PC-3 (cell line): Measurements from ENCODE around the gene GSTA5. TPM values are rescaled to one million over a fixed set of nuclear protein-coding genes. Genes with fewer than 3 reads are reported as not detected.

ENCODE experiments used
- ATAC-seq: fragments of 200-7000 bp; cut with Tn5 transposase; 2 replicates; pipeline ENCODE4 v1.9.1; 2020; ENCODE audit warnings: mild to moderate bottlenecking, moderate library complexity
- BruUV-seq: library from RNA; stranded (reverse); fragments of 400-500 nt; replicated peaks from 2 replicates; lab custom pipeline; 2021; lab: Mats Ljungman, UMichigan
- CTCF ChIA-PET: fragments of 300-600 bp; sonication (Branson Sonifier 250); formaldehyde crosslinking; loops from one replicate; lab custom pipeline; 2022; ENCODE audit warnings: antibody characterized with exemption; lab: Charles Lee
- POLR2A ChIA-PET: fragments of 300-600 bp; sonication (Branson Sonifier 250); formaldehyde crosslinking; loops from one replicate; lab custom pipeline; 2022; ENCODE audit warnings: antibody characterized with exemption; ENCODE audit not compliant: unreplicated experiment; lab: Charles Lee
- DNase-seq: peaks from one replicate; pipeline ENCODE4 v3.0.0-alpha.2; 2015
- H2AFZ ChIP-seq: fragments of 300-600 bp; sonication (generic); 2 replicates; pipeline ENCODE4 v1.6.0; 2016; ENCODE audit warnings: antibody characterized with exemption, low read length
- H3F3A ChIP-seq: fragments of 300-600 bp; sonication (generic); one replicate; pipeline ENCODE4 v1.6.0; 2017; ENCODE audit warnings: antibody characterized with exemption, low read length, control low read depth, mild to moderate bottlenecking; ENCODE audit not compliant: unreplicated experiment
- H3K27ac ChIP-seq: fragments of 300-600 bp; sonication (generic); 2 replicates; pipeline ENCODE4 v1.5.1; 2016; ENCODE audit warnings: mild to moderate bottlenecking, low read length
- H3K27me3 ChIP-seq: fragments of 300-600 bp; sonication (generic); 2 replicates; pipeline ENCODE4 v1.6.1; 2016; ENCODE audit warnings: low read length, mixed read lengths
- H3K36me3 ChIP-seq: fragments of 300-600 bp; sonication (generic); 2 replicates; pipeline ENCODE4 v1.6.1; 2016; ENCODE audit warnings: low read depth, mixed run types, low read length, mixed read lengths
- H3K4me1 ChIP-seq: fragments of 300-600 bp; sonication (generic); 2 replicates; pipeline ENCODE4 v1.5.1; 2016; ENCODE audit warnings: low read length; ENCODE audit not compliant: insufficient read depth
- H3K4me2 ChIP-seq: fragments of 300-600 bp; sonication (generic); 2 replicates; pipeline ENCODE4 v1.6.0; 2016; ENCODE audit warnings: low read length
- H3K4me3 ChIP-seq: fragments of 300-600 bp; sonication (generic); 2 replicates; pipeline ENCODE4 v1.5.1; 2016; ENCODE audit warnings: mild to moderate bottlenecking, low read length, mixed read lengths
- H3K79me2 ChIP-seq: fragments of 300-600 bp; sonication (generic); 2 replicates; pipeline ENCODE4 v1.6.1; 2017; ENCODE audit warnings: low read length, mixed read lengths
- H3K9ac ChIP-seq: fragments of 300-600 bp; sonication (generic); 2 replicates; pipeline ENCODE4 v1.6.0; 2016; ENCODE audit warnings: mild to moderate bottlenecking, low read length
- H3K9me2 ChIP-seq: fragments of 300-600 bp; sonication (generic); replicated peaks from 2 replicates; pipeline ENCODE4 v1.6.1; 2016; ENCODE audit warnings: mixed run types, low read length, mixed read lengths
- H3K9me3 ChIP-seq: fragments of 300-600 bp; sonication (generic); 2 replicates; pipeline ENCODE4 v1.6.1; 2016; ENCODE audit warnings: low read length, mixed read lengths
- H4K20me1 ChIP-seq: fragments of 300-600 bp; sonication (generic); 2 replicates; pipeline ENCODE4 v1.6.1; 2016; ENCODE audit warnings: low read length, mixed read lengths
- CTCF ChIP-seq: fragments of 300-600 bp; sonication (generic); conservative IDR thresholded peaks from 2 replicates; pipeline ENCODE4 v1.5.1; 2017; ENCODE audit warnings: antibody characterized with exemption, low read depth, mild to moderate bottlenecking, low read length
- EZH2 ChIP-seq: fragments of 300-600 bp; sonication (generic); IDR thresholded peaks from one replicate; pipeline ENCODE4 v1.6.1; 2017; ENCODE audit warnings: antibody characterized with exemption, mild to moderate bottlenecking, low read length; ENCODE audit not compliant: unreplicated experiment
- EZH2phosphoT487 ChIP-seq: fragments of 300-600 bp; sonication (generic); IDR thresholded peaks from 2 replicates; pipeline ENCODE4 v1.6.1; 2018; ENCODE audit warnings: mild to moderate bottlenecking, antibody characterized with exemption, low read length, borderline replicate concordance
- intact Hi-C: fragments of 100-400 bp; cut with micrococcal nuclease; formaldehyde crosslinking; loops from 2 replicates; pipeline ENCODE4 v1.9.0; 2023
- total RNA-seq: library from RNA; depleted of rRNA; stranded (reverse); fragments of >200 nt; gene quantifications from 2 replicates; pipeline ENCODE4 v1.2.3, GENCODE V29; 2014

The GSTA5 gene
- total RNA-seq, 1 experiment from 2014 or later = not detected

- no peak overlapping the region for H3K4me2 ChIP-seq
- TF ChIP-seq EZH2 (no peak), EZH2phosphoT487 (no peak), CTCF (no peak)
- H3F3A ChIP-seq = no peaks in the 10 kb centered on the region
- H3K27ac ChIP-seq = no peak overlapping the region
- no peaks in the 10 kb centered on the region for H3K79me2 ChIP-seq
- ChIA-PET POLR2A (no interaction called here), CTCF (interaction anchor here (0.6 kb wide), 1 partner anchor 108 kb away, joined by 3 read pairs; no protein-coding TSS in a partner anchor)
- H3K4me1 ChIP-seq = peaks cover 9% of the 10 kb centered on the region; the same call in 1 of the 2 replicates
- H3K9me2 ChIP-seq = no peaks in the 10 kb centered on the region
- no peak overlapping the region for H3K9ac ChIP-seq
- H2AFZ ChIP-seq = no peak overlapping the region
- H3K9me3 ChIP-seq = no peaks in the 10 kb centered on the region
- no peaks in the 10 kb centered on the region for H3K27me3 ChIP-seq
- no peak overlapping the region for H3K4me3 ChIP-seq
- no TSS peak for BruUV-seq
- peak; percentile 64 for ATAC-seq
- DNase-seq = peak; percentile 49
- H3K36me3 ChIP-seq = no peaks in the 10 kb centered on the region
- intact Hi-C loops = loop anchor here (10.0 kb wide), 2 partner anchors 73 to 163 kb away; no protein-coding TSS in a partner anchor
- no peaks in the 10 kb centered on the region for H4K20me1 ChIP-seq
Measured at GRCh38 chr6:52887910-52888524, 47.4 kb upstream of the GSTA5 start.

- Histone ChIP-seq H3K9me2 (no peaks in the 10 kb centered on the region), H3K79me2 (no peaks in the 10 kb centered on the region), H3F3A (no peaks in the 10 kb centered on the region), H3K4me2 (peak overlapping the region; percentile 82), H3K4me1 (peaks cover 11% of the 10 kb centered on the region), H2AFZ (peak overlapping the region; percentile 82), H4K20me1 (no peaks in the 10 kb centered on the region), H3K9ac (peak overlapping the region; percentile 51), H3K36me3 (no peaks in the 10 kb centered on the region), H3K4me3 (peak overlapping the region; percentile 69), H3K27ac (no peak overlapping the region), H3K27me3 (no peaks in the 10 kb centered on the region), H3K9me3 (no peaks in the 10 kb centered on the region)
- ATAC-seq = peak; percentile 98
- TSS peak; percentile 77 for BruUV-seq
- POLR2A ChIA-PET = no interaction called here
- peak; percentile 84 for DNase-seq
- no peak for TF ChIP-seq EZH2
- TF ChIP-seq EZH2phosphoT487 = no peak
- TF ChIP-seq CTCF = peak; percentile 85
- CTCF ChIA-PET = interaction anchor here (0.6 to 0.8 kb wide), 3 partner anchors 26 to 175 kb away, joined by 3 to 6 read pairs (median 4); no protein-coding TSS in a partner anchor
- intact Hi-C loops = loop anchor here (1.0 to 10.0 kb wide), 4 partner anchors 67 to 157 kb away; partner anchors contain the start of gene GSTA4
Measured at GRCh38 chr6:52881996-52882841, 41.6 kb upstream of the GSTA5 start.
